ENCODE results near the gene CDH13.

Gene CDH13

DNA sequence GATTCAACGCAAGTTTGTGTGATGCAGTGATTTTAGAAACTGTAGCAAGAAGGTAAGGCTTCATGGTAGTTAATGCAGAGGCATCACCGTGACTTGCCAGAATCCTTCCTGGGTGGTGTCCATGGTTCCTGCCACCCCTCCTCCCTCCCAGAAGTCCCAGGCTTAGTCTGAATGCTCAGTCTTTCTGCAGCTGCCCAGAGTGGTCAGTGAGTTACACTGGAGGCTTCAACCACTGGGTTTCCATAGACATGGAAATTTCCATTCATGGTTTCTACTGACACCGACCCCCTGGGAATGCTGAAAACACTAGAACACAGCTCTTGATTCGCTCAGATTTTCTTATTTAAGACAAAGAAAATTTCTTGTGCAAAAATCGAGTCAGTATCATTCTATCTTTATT lies 1021.6 kb downstream of the CDH13 start:
- TF ChIP-seq POLR2A (IDR thresholded peaks at IDR 0.05; ENCODE audit: low read depth, low read length), result no peak
- FAIRE-seq, result no peak

DNA sequence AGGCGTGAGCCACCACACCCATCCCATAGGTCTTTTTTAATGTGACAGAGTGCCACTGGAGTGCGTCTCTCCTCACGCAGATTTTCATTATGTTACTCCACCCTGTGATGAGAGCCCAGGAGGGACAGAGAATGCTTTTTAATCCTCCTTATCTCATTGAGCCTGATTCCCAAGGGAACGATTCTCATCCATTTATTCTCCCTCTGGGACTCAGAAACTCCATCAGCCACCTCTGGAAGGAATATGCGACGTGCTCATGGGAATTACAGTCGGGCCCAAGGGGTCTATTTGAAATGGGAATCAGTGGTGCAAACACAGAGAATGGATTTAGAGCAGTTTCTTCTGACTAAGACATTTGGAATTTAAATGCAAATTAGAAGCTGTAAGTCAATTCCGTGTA lies 1025.1 kb downstream of the CDH13 start:
- DNase-seq (ENCODE audit: insufficient read length, low spot score), result no peak
- no peak for TF ChIP-seq POLR2A (IDR thresholded peaks at IDR 0.05; ENCODE audit: low read depth, low read length)
- FAIRE-seq, result no peak

More for the DNA sequence above, 1021.6 kb downstream of the CDH13 start:
- DNase-seq (ENCODE audit: insufficient read length, low spot score), result no peak

GRCh38 chr16:83652943-83653342 lies 1026.2 kb downstream of the CDH13 start:
- no peak for DNase-seq (ENCODE audit: insufficient read length, low spot score)

DNA sequence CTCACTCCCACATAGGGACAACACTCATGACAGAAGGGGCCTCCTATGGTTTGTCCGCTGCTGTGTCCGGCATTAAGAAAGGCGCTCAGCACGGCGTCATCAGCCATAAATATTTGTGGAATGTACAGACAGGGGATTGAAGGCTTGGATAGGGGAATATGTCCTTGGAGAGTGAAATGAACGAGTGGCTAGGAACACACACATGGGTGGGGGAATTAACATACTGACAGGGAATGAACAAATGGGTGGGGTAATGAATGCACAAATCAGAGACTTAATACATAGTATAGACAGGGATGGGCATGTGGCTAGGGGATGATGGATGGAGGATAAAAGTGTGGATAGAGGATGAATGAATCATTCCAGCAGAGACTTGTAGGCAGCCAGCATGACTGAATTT lies 1027.0 kb downstream of the CDH13 start:
- TF ChIP-seq POLR2A (IDR thresholded peaks at IDR 0.05; ENCODE audit: low read depth, low read length), result no peak
- DNase-seq (ENCODE audit: insufficient read length, low spot score) (peak; percentile 4), FAIRE-seq (no peak)

More at GRCh38 chr16:83652943-83653342, 1026.2 kb downstream of the CDH13 start:
- TF ChIP-seq POLR2A (IDR thresholded peaks at IDR 0.05; ENCODE audit: low read depth, low read length), result no peak
- FAIRE-seq, result no peak

GRCh38 chr16:83660282-83660681 lies 1033.5 kb downstream of the CDH13 start:
- no peak for TF ChIP-seq POLR2A (IDR thresholded peaks at IDR 0.05; ENCODE audit: low read depth, low read length)
- FAIRE-seq, result no peak
- no peak for DNase-seq (ENCODE audit: insufficient read length, low spot score)

GRCh38 chr16:83661656-83662055 lies 1034.9 kb downstream of the CDH13 start:
- DNase-seq (ENCODE audit: insufficient read length, low spot score) (no peak), FAIRE-seq (no peak)
- TF ChIP-seq POLR2A (IDR thresholded peaks at IDR 0.05; ENCODE audit: low read depth, low read length), result no peak

- FAIRE-seq (no peak), DNase-seq (ENCODE audit: insufficient read length, low spot score) (no peak)
- no peak for TF ChIP-seq POLR2A (IDR thresholded peaks at IDR 0.05; ENCODE audit: low read depth, low read length)
Observed at GRCh38 chr16:83666449-83666848, 1039.7 kb downstream of the CDH13 start.

DNA sequence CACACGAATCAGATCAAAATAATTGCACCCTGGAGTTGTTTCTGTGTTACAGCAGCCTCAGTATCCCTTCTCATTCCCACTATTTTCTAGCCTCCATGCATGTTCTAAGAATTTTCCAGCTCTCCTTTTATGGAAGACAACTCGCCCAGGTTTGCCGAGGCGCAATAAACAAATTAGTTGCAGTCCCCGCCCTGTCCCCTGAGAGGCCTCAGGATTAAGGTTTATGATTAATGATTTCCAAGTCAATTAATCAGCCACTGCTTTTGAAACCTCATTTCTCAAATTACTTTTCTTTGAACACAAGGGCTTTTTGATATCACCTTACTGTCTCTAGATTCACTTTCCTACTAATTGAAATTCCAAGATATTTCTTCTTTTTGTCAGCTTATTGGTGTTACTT lies 1042.7 kb downstream of the CDH13 start:
- no peak for TF ChIP-seq POLR2A (IDR thresholded peaks at IDR 0.05; ENCODE audit: low read depth, low read length)
- FAIRE-seq (no peak), DNase-seq (ENCODE audit: insufficient read length, low spot score) (no peak)

DNA sequence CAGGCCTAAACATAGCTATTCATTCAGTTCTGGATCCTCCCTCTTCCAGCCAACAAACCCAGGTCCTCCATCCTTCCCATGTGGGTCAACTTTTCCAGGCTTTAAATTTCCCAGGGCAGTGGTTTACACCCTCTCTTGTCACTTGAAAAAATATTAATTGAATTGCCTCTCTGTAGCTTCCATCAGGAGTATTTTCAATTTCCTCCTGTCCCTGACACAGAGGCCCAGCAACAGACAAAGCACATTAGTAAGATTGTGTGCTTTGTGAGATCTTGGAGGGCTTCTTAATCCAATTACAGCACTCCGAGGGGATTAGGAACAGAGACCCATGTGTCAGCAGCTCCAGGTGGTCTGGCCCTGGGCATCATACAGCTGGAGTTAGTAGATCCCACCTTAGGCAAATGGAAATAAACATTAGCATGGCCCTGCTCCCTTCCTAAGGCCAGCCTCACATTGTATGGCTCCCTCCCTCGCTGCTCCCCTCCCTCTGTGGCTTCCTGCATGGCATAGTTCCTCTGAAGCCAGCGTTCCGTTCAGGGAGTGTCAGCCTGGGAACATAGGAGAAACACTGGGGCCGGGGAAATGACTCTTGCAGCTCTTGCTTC lies 1048.3 kb downstream of the CDH13 start:
- FAIRE-seq (no peak), DNase-seq (ENCODE audit: insufficient read length, low spot score) (no peak)
- TF ChIP-seq POLR2A (IDR thresholded peaks at IDR 0.05; ENCODE audit: low read depth, low read length), result no peak

GRCh38 chr16:83676086-83676485 lies 1049.3 kb downstream of the CDH13 start:
- TF ChIP-seq POLR2A (IDR thresholded peaks at IDR 0.05; ENCODE audit: low read depth, low read length), result no peak
- DNase-seq (ENCODE audit: insufficient read length, low spot score) (no peak), FAIRE-seq (no peak)

DNA sequence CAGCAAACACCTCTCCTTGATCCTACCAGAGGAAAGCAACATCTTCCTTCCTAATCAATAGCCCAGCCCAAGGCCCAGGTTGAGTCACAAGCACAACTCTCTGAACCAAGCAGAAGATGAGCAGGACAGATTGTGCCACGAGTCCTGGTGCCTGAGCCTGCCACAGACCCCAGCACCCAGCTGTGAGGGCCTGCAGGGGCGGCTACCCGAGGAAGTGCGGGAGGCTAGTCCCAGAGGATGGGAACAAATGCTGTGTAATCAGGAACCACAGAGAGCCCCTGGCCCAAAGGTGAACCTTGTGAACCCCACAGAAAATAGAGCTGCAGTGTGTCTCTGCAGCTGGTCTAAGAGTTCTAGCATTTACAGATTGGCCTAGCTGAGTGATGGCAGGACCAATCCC lies 1054.2 kb downstream of the CDH13 start:
- FAIRE-seq (no peak), DNase-seq (ENCODE audit: insufficient read length, low spot score) (no peak)
- TF ChIP-seq POLR2A (IDR thresholded peaks at IDR 0.05; ENCODE audit: low read depth, low read length), result no peak

GRCh38 chr16:83681381-83681956 lies 1054.7 kb downstream of the CDH13 start:
- FAIRE-seq, result no peak
- DNase-seq (ENCODE audit: insufficient read length, low spot score), result no peak
- TF ChIP-seq POLR2A (IDR thresholded peaks at IDR 0.05; ENCODE audit: low read depth, low read length), result no peak

DNA sequence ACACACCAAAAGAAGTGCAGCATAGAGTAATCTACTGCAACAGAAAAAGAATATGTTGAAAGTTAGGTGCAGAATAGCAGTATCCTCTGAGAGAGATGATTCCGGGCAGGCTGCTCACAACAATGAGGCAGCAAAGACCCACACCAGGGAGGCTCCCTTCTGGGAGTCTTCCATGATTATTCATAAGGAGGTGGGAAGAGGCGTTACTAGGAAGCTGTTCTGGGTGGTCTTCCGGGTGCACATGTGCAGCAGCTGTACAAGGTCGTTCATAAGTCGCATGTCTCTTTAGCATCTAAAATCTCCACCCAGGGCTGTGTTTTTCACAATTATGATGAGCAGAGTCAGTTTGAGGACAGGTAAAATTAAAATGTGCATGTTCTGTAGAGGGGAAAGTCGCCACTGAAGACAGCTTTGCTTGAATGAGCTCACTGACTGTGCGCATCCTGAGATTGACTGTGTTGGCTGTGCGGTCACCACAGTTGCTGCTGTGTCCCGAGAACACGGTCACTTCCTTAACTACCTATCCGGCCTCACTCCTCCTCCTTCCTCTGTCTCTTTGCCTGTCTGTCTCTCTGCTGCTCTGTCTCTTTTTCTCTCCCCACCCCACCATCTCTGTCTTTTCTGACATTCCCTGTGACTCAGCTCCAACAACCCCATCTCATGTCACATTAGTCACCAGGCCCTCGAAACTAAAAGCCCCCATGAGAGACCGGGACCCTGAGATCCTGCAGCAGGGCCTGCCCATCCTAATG lies 1055.5 kb downstream of the CDH13 start:
- FAIRE-seq (no peak), DNase-seq (ENCODE audit: insufficient read length, low spot score) (no peak)
- TF ChIP-seq POLR2A (IDR thresholded peaks at IDR 0.05; ENCODE audit: low read depth, low read length), result no peak

GRCh38 chr16:83682868-83683235 lies 1056.1 kb downstream of the CDH13 start:
- DNase-seq (ENCODE audit: insufficient read length, low spot score), result no peak
- FAIRE-seq, result no peak
- TF ChIP-seq POLR2A (IDR thresholded peaks at IDR 0.05; ENCODE audit: low read depth, low read length), result no peak

DNA sequence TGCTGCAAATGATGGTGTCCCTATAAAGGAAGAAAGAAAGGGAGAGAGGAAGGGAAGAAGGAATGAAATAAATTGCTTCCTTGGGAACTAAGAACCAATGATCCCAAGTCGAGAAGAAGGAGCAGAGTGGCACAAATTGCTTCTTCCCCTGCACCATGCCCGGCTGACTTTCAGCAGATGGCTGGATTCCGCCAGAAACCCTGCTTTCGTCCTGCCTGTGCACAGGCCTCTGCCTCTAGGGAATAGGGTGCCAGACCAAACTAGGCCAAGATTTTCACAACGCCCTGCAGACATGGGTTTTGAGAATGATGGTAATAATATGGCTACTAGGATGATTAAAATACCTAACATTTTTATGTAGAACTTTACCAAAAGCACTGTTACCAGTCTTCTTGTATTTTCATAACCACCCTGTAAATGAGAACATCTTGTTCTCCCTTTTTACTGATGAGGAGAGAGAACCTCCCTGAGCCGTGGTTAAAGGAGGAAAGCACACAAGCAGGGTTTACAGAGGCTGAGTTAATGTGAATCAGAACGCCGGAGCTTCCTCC lies 1058.9 kb downstream of the CDH13 start:
- DNase-seq (ENCODE audit: insufficient read length, low spot score) (no peak), FAIRE-seq (no peak)
- TF ChIP-seq POLR2A (IDR thresholded peaks at IDR 0.05; ENCODE audit: low read depth, low read length), result no peak

All from H54 (cell line).